K562 (cell line): ENCODE results near the gene CDCA7. TPM values are rescaled to one million over a fixed set of nuclear protein-coding genes. Genes with fewer than 3 reads are reported as not detected.

ENCODE experiments used
- ATAC-seq: fragments of 200-7000 bp; cut with Tn5 transposase; 3 replicates; pipeline ENCODE4 v1.9.1; 2020; ENCODE audit warnings: moderate library complexity
- BruUV-seq: library from RNA; stranded (reverse); fragments of 400-500 nt; replicated peaks from 2 replicates; lab custom pipeline; 2021; lab: Mats Ljungman, UMichigan
- CTCF ChIA-PET: fragments of 300-600 bp; formaldehyde crosslinking; extraction: SDS; loops from one replicate; lab custom pipeline; 2021; ENCODE audit warnings: low intra/inter-chr PET ratio; lab: Yijun Ruan, JAX
- POLR2A ChIA-PET: fragments of 300-600, 350-650 bp; sonication (Branson Sonifier 250); formaldehyde crosslinking; extraction: SDS; loops from one replicate; lab custom pipeline; 2021; ENCODE audit warnings: antibody characterized with exemption, inconsistent platforms; lab: Yijun Ruan, JAX
- DNase-seq, 4 experiments: peaks; one replicate each; pipeline versions ENCODE4 v3.0.0 to v3.0.0-alpha.2; 2011 to 2018; ENCODE audit warnings: low spot score in 3 of 4, mixed read lengths in 3 of 4; ENCODE audit errors: extremely low read depth in 1 of 4
- FAIRE-seq: peaks from 2 replicates; lab custom pipeline; 2011; peaks lifted over from hg19 to GRCh38; lab: Jason Lieb, UNC
- H2AFZ ChIP-seq: 2 replicates; pipeline ENCODE4 v1.6.0; 2011; ENCODE audit warnings: low read depth, low read length, control low read depth, inconsistent platforms
- H3K27ac ChIP-seq: fragments of 200-600 bp; 3 replicates; pipeline ENCODE4 v1.8.0; 2011; ENCODE audit warnings: low read depth, mild to moderate bottlenecking, control low read depth, inconsistent platforms, low read length, moderate library complexity, mixed read lengths; ENCODE audit errors: extremely low read depth
- H3K27me3 ChIP-seq, 2 experiments: fragments of 300-600 bp in 1 of 2; 2 replicates in 1 of 2; 3 replicates in 1 of 2; pipeline versions ENCODE4 v1.6.0 to v1.8.0; 2011; ENCODE audit warnings: inconsistent platforms in 2 of 2, low read length in 2 of 2, mild to moderate bottlenecking in 1 of 2, mixed read lengths in 1 of 2, moderate library complexity in 1 of 2; ENCODE audit not compliant: control insufficient read depth in 2 of 2, insufficient read depth in 2 of 2
- H3K36me3 ChIP-seq: fragments of 300-600 bp; 3 replicates; pipeline ENCODE4 v1.8.0; 2011; ENCODE audit warnings: mild to moderate bottlenecking, low read length, inconsistent platforms; ENCODE audit not compliant: control insufficient read depth, insufficient read depth
- H3K4me1 ChIP-seq, 2 experiments: fragments of 200-600 bp in 1 of 2; replicated peaks in 1 of 2; 2 replicates in 1 of 2; 3 replicates in 1 of 2; pipeline versions ENCODE4 v1.5.1 to v1.8.0; 2011; ENCODE audit warnings: inconsistent platforms in 2 of 2, low read length in 2 of 2, mild to moderate bottlenecking in 1 of 2, mixed read lengths in 1 of 2, moderate library complexity in 1 of 2; ENCODE audit not compliant: control insufficient read depth in 2 of 2, insufficient read depth in 2 of 2
- H3K4me2 ChIP-seq: 2 replicates; pipeline ENCODE4 v1.6.1; 2011; ENCODE audit warnings: low read length, control low read depth, inconsistent platforms, mixed read lengths; ENCODE audit not compliant: insufficient read depth
- H3K4me3 ChIP-seq: fragments of 200-600 bp; sonication (generic), shearing (Covaris generic); 2 replicates; pipeline ENCODE4 v1.5.1; 2016; ENCODE audit warnings: control low read depth, inconsistent platforms
- H3K79me2 ChIP-seq: fragments of 200-600 bp; 3 replicates; pipeline ENCODE4 v1.8.0; 2011; ENCODE audit warnings: low read length, inconsistent platforms; ENCODE audit not compliant: control insufficient read depth, insufficient read depth
- H3K9ac ChIP-seq, 2 experiments: 2 replicates each; pipeline versions ENCODE4 v1.6.0 to v1.6.1; 2011; ENCODE audit warnings: low read depth in 2 of 2, low read length in 2 of 2, control low read depth in 1 of 2, inconsistent platforms in 1 of 2, mild to moderate bottlenecking in 1 of 2, mixed read lengths in 1 of 2; ENCODE audit not compliant: insufficient read depth in 1 of 2
- H3K9me1 ChIP-seq: one replicate; pipeline ENCODE4 v1.6.0; 2011; ENCODE audit warnings: inconsistent platforms, mild to moderate bottlenecking, low read length, moderate library complexity; ENCODE audit not compliant: control insufficient read depth, insufficient read depth
- H3K9me3 ChIP-seq: replicated peaks from 2 replicates; pipeline ENCODE4 v1.5.1; 2011; ENCODE audit warnings: low read depth, low read length, inconsistent platforms; ENCODE audit not compliant: control insufficient read depth, insufficient read depth
- H4K20me1 ChIP-seq: replicated peaks from 2 replicates; pipeline ENCODE4 v1.6.1; 2011; ENCODE audit warnings: low read length, inconsistent platforms, mixed read lengths; ENCODE audit not compliant: control insufficient read depth, insufficient read depth
- CBX2 ChIP-seq: fragments of 200-600 bp; sonication (generic); IDR thresholded peaks from one replicate; pipeline ENCODE4 v1.6.1; 2012; ENCODE audit warnings: mild to moderate bottlenecking, low read length, inconsistent platforms; ENCODE audit not compliant: insufficient read depth, poor library complexity, severe bottlenecking
- CHD4 ChIP-seq: fragments of 200-600 bp; sonication (generic); IDR thresholded peaks from 3 replicates; pipeline ENCODE4 v1.6.1; 2012; ENCODE audit warnings: low read depth, mild to moderate bottlenecking, mixed read lengths, low read length, inconsistent platforms; ENCODE audit not compliant: insufficient read depth, insufficient replicate concordance, poor library complexity, severe bottlenecking
- FOS ChIP-seq: IDR thresholded peaks from 3 replicates; pipeline ENCODE4 v1.6.1; 2011; ENCODE audit not compliant: insufficient read length; ENCODE audit errors: extremely low read depth
- KDM4B ChIP-seq, 2 experiments: fragments of 450-650 bp in 1 of 2; sonication (generic) in 1 of 2; IDR thresholded peaks; 2 replicates each; pipeline ENCODE4 v1.6.1; 2016 to 2017; ENCODE audit warnings: borderline replicate concordance in 2 of 2, antibody characterized with exemption in 1 of 2, low read depth in 1 of 2, mild to moderate bottlenecking in 1 of 2
- SIRT6 ChIP-seq: IDR thresholded peaks from one replicate; pipeline ENCODE4 v1.6.1; 2012; ENCODE audit warnings: low read depth, mild to moderate bottlenecking, control low read depth, inconsistent platforms, low read length, moderate library complexity
- ZNF316 ChIP-seq: fragments of 450-650 bp; IDR thresholded peaks from 2 replicates; pipeline ENCODE4 v1.6.1; 2016
- ZNF695 ChIP-seq: fragments of 450-650 bp; formaldehyde crosslinking; IDR thresholded peaks from 2 replicates; pipeline ENCODE4 v1.4.0; 2020; ENCODE audit warnings: mild to moderate bottlenecking, moderate library complexity
- ZNF707 ChIP-seq: fragments of 250-450 bp; sonication (Bioruptor Pico); conservative IDR thresholded peaks from 2 replicates; pipeline ENCODE4 v1.8.0; 2022; ENCODE audit warnings: inconsistent platforms, mild to moderate bottlenecking, moderate library complexity
- ZNF75A ChIP-seq: fragments of 450-650 bp; formaldehyde crosslinking; IDR thresholded peaks from 2 replicates; pipeline ENCODE4 v1.4.0; 2020; ENCODE audit warnings: mild to moderate bottlenecking
- WGBS: fragments of 100-300 bp; shearing (Covaris generic); methylation state at CpG from one replicate; pipeline ENCODE4 v1.1.6; 2016; ENCODE audit warnings: low coverage, mixed read lengths; ENCODE audit not compliant: insufficient coverage; ENCODE audit errors: missing lambda C conversion rate; 5-methylcytosine and 5-hydroxymethylcytosine counted together
- in situ Hi-C: fragments of 300-500 bp; cut with MboI; formaldehyde crosslinking; loops from 4 replicates; pipeline ENCODE4 v1.15.0; 2018; ENCODE audit warnings: inconsistent platforms, mixed read lengths
- intact Hi-C: fragments of 100-400 bp; cut with micrococcal nuclease; formaldehyde crosslinking; loops from 2 replicates; pipeline ENCODE4 v1.14.2; 2022
- polyA plus RNA-seq, 8 experiments: library from polyadenylated mRNA; depleted of rRNA in 4 of 8; stranded (reverse) in 5 of 8; unstranded in 3 of 8; fragments of >200 nt; fragmentation: Nextera tagmentation in 2 of 8; fragmentation: Illumina TruSeq in 1 of 8; extraction: Ambion mirVana in 2 of 8; extraction: Trizol in 1 of 8; gene quantifications; 2 replicates each; pipeline versions ENCODE4 v1.2.1 to v1.2.3, GENCODE V29; 2011 to 2014; ENCODE audit warnings: inconsistent platforms in 1 of 8, missing spikeins in 1 of 8
- total RNA-seq, 7 experiments: library from RNA; depleted of rRNA in 6 of 7; stranded (reverse); fragments of >200 nt in 6 of 7; fragmentation: Illumina TruSeq in 2 of 7; extraction: Trizol in 2 of 7; gene quantifications; 2 replicates each; pipeline versions ENCODE4 v1.2.1 to v1.2.3, GENCODE V29; 2011 to 2021; ENCODE audit warnings: low replicate concordance in 1 of 7
- TF ChIP-seq, protein P1 (sequence below): fragments of 450-650 bp; IDR thresholded peaks from 2 replicates; pipeline ENCODE4 v1.7.0; 2016; ENCODE audit warnings: borderline replicate concordance

CDCA7 gene
- total and polyA plus RNA-seq, 9 of the 15 experiments (the other 6 are each of a cell fraction or from before 2014, with no cell fraction given): 28.5 to 122 (median 51.0) TPM

DNA sequence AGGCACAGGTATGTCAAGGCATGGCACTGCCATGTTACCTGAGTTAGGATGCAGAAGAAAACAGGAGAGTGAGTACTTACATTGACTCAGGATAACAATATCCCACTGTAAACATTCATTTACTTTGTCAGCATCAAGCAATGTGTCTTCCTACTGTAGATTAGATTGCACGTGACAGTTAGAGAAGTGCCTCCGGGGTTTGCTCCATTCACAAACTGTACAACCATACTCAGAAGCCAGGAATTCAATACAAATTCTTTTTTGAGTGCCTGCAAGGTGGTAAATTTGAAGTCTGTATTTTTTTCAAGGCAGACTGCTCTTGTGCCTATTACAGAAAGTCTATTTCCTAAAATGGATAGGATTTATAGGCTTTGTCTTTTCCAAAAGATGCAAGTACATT is 34.1 kb downstream of the CDCA7 start:
- Histone ChIP-seq H3K27ac (no peak overlapping the region), H3K79me2 (no peaks in the 10 kb centered on the region), H3K9me3 (no peaks in the 10 kb centered on the region), H3K4me3 (no peak overlapping the region), H4K20me1 (no peaks in the 10 kb centered on the region), H3K27me3 (peaks cover 13 to 22% of the 10 kb centered on the region in 2 experiments), H2AFZ (no peak overlapping the region), H3K9me1 (no peaks in the 10 kb centered on the region), H3K4me1 (no peaks in the 10 kb centered on the region; a peak in 1 of 5 replicates), H3K9ac (no peak overlapping the region), H3K36me3 (no peaks in the 10 kb centered on the region), H3K4me2 (no peak overlapping the region)
- in situ Hi-C loops: no loop called here
- ChIA-PET POLR2A (interaction anchor here (1.8 kb wide), 1 partner anchor 14 kb away, joined by 5 read pairs; no protein-coding TSS in a partner anchor), CTCF (no interaction called here)
- intact Hi-C loops: no loop called here
- DNase-seq: no peak
- 31% methylated on average over 2 of the region's 2 CpGs for WGBS
- TF ChIP-seq KDM4B (IDR thresholded peaks at IDR 0.05; ENCODE audit: borderline replicate concordance in 2 of 2, low read depth in 1 of 2) (no peak), SIRT6 (no peak), CHD4 (no peak), ZNF75A (CRISPR knock-in tag) (no peak), ZNF707 (CRISPR knock-in tag) (no peak), FOS (no peak), ZNF316 (no peak), CBX2 (no peak), ZNF695 (no peak)
- TF ChIP-seq, protein P1, sequence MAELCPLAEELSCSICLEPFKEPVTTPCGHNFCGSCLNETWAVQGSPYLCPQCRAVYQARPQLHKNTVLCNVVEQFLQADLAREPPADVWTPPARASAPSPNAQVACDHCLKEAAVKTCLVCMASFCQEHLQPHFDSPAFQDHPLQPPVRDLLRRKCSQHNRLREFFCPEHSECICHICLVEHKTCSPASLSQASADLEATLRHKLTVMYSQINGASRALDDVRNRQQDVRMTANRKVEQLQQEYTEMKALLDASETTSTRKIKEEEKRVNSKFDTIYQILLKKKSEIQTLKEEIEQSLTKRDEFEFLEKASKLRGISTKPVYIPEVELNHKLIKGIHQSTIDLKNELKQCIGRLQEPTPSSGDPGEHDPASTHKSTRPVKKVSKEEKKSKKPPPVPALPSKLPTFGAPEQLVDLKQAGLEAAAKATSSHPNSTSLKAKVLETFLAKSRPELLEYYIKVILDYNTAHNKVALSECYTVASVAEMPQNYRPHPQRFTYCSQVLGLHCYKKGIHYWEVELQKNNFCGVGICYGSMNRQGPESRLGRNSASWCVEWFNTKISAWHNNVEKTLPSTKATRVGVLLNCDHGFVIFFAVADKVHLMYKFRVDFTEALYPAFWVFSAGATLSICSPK: no peak
- no peak for FAIRE-seq
- BruUV-seq: no TSS peak
- ATAC-seq: no peak
